Measurements from ENCODE around the gene ZNRD2.
"Not testable (repeated sequence)": the region's sequence is repeated elsewhere in the genome, so short reads cannot be mapped to it uniquely, and the experiment has no call there.

DNA sequence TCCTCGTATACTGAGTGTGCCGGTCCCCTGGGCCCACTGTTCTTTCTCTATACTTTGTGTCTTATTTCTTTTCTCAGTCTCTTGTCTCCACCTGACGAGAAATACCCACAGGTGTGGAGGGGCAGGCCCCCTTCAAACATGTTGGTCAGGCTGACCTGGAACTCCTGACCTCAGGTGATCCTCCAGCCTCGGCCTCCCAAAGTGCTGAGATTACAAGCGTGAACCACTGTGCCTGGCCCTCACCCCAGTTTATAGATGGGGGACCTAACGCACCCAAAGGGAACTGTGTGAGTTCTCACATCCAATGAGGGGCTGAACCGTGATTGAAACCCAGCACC lies 46.7 kb upstream of the ZNRD2 start:
- not testable (repeated sequence) for TF ChIP-seq KLF10 (tag by site-specific recombination; IDR thresholded peaks at IDR 0.05); ZNF701 (tag by site-specific recombination; IDR thresholded peaks at IDR 0.05); ZNF529 (tag by site-specific recombination; IDR thresholded peaks at IDR 0.05; ENCODE audit: insufficient replicate concordance); REST (tag by site-specific recombination; IDR thresholded peaks at IDR 0.05); ZBTB49 (tag by site-specific recombination; IDR thresholded peaks at IDR 0.05; ENCODE audit: low read depth); HOXA7 (CRISPR knock-in tag; IDR thresholded peaks at IDR 0.05; ENCODE audit: borderline replicate concordance)
- TF ChIP-seq, protein P1, sequence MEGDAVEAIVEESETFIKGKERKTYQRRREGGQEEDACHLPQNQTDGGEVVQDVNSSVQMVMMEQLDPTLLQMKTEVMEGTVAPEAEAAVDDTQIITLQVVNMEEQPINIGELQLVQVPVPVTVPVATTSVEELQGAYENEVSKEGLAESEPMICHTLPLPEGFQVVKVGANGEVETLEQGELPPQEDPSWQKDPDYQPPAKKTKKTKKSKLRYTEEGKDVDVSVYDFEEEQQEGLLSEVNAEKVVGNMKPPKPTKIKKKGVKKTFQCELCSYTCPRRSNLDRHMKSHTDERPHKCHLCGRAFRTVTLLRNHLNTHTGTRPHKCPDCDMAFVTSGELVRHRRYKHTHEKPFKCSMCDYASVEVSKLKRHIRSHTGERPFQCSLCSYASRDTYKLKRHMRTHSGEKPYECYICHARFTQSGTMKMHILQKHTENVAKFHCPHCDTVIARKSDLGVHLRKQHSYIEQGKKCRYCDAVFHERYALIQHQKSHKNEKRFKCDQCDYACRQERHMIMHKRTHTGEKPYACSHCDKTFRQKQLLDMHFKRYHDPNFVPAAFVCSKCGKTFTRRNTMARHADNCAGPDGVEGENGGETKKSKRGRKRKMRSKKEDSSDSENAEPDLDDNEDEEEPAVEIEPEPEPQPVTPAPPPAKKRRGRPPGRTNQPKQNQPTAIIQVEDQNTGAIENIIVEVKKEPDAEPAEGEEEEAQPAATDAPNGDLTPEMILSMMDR (tag by site-specific recombination; IDR thresholded peaks at IDR 0.05) = not testable (repeated sequence)
